Liver (tissue), 9 donors: ENCODE results near the gene TMEM128. TPM values are rescaled to one million over a fixed set of nuclear protein-coding genes. Genes with fewer than 3 reads are reported as not detected.

Source experiments
- DNase-seq: peaks from one replicate; pipeline ENCODE4 v3.0.0-alpha.2; 2017; ENCODE audit warnings: low spot score
- H3K27ac ChIP-seq, 2 donors: one replicate each; pipeline ENCODE4 v1.7.0; 2013; ENCODE audit warnings: inconsistent platforms in 2 of 2, low read length in 2 of 2, control low read depth in 1 of 2, low read depth in 1 of 2, mild to moderate bottlenecking in 1 of 2
- H3K27me3 ChIP-seq, 4 donors: one replicate each; pipeline versions ENCODE4 v1.6.1 to v1.7.0; 2013; ENCODE audit warnings: low read length in 3 of 4, inconsistent platforms in 1 of 4, mild to moderate bottlenecking in 1 of 4, moderate library complexity in 1 of 4; ENCODE audit not compliant: control insufficient read depth in 4 of 4, insufficient read depth in 4 of 4
- H3K36me3 ChIP-seq, 4 donors: one replicate each; pipeline versions ENCODE4 v1.6.1 to v1.7.0; 2013; ENCODE audit warnings: low read length in 3 of 4, mild to moderate bottlenecking in 3 of 4, low read depth in 1 of 4, moderate library complexity in 1 of 4; ENCODE audit not compliant: control insufficient read depth in 4 of 4, insufficient read depth in 3 of 4
- H3K4me1 ChIP-seq, 4 donors: one replicate each; pipeline versions ENCODE4 v1.6.1 to v1.7.0; 2013; ENCODE audit warnings: low read length in 3 of 4, mild to moderate bottlenecking in 3 of 4, moderate library complexity in 1 of 4; ENCODE audit not compliant: control insufficient read depth in 4 of 4, insufficient read depth in 4 of 4
- H3K4me3 ChIP-seq, 3 donors: one replicate each; pipeline versions ENCODE4 v1.6.1 to v1.7.0; 2013; ENCODE audit warnings: low read length in 3 of 3, control low read depth in 1 of 3, low read depth in 1 of 3, mild to moderate bottlenecking in 1 of 3
- H3K9ac ChIP-seq, 2 donors: one replicate each; pipeline ENCODE4 v1.7.0; 2013; ENCODE audit warnings: low read length in 2 of 2, mild to moderate bottlenecking in 2 of 2, moderate library complexity in 2 of 2, control low read depth in 1 of 2, low read depth in 1 of 2
- H3K9me3 ChIP-seq, 4 donors: one replicate each; pipeline versions ENCODE4 v1.6.1 to v1.7.0; 2013; ENCODE audit warnings: low read length in 3 of 4; ENCODE audit not compliant: control insufficient read depth in 4 of 4
- CTCF ChIP-seq: fragments of 150-350 bp; IDR thresholded peaks from 2 replicates; pipeline ENCODE4 v1.5.1; 2017; ENCODE audit warnings: improper control_type of control experiment, low read depth, low read length; ENCODE audit not compliant: missing input control
- EGR1 ChIP-seq, 2 donors: IDR thresholded peaks; 2 replicates each; pipeline ENCODE4 v1.6.1; 2016 to 2018; ENCODE audit warnings: antibody characterized with exemption in 2 of 2, low read depth in 2 of 2
- FOXA1 ChIP-seq: IDR thresholded peaks from 2 replicates; pipeline ENCODE4 v1.6.1; 2016; ENCODE audit warnings: antibody characterized with exemption
- FOXA2 ChIP-seq: IDR thresholded peaks from 2 replicates; pipeline ENCODE4 v1.6.1; 2016; ENCODE audit warnings: antibody characterized with exemption
- GABPA ChIP-seq, 2 donors: IDR thresholded peaks in 1 of 2; conservative IDR thresholded peaks in 1 of 2; 2 replicates each; pipeline ENCODE4 v1.6.1; 2016; ENCODE audit warnings: antibody characterized with exemption in 2 of 2, mild to moderate bottlenecking in 1 of 2, moderate library complexity in 1 of 2
- HNF4A ChIP-seq, 2 donors: conservative IDR thresholded peaks; 2 replicates each; pipeline ENCODE4 v1.6.1; 2016; ENCODE audit warnings: antibody characterized with exemption in 2 of 2, mild to moderate bottlenecking in 2 of 2
- HNF4G ChIP-seq: IDR thresholded peaks from 2 replicates; pipeline ENCODE4 v1.6.1; 2016; ENCODE audit warnings: antibody characterized with exemption
- JUND ChIP-seq, 2 donors: IDR thresholded peaks; 2 replicates each; pipeline ENCODE4 v1.6.1; 2016; ENCODE audit warnings: antibody characterized with exemption in 2 of 2
- MAX ChIP-seq: IDR thresholded peaks from 2 replicates; pipeline ENCODE4 v1.6.1; 2016; ENCODE audit warnings: antibody characterized with exemption
- NR2F2 ChIP-seq: IDR thresholded peaks from 2 replicates; pipeline ENCODE4 v1.6.1; 2016; ENCODE audit warnings: antibody characterized with exemption
- RAD21 ChIP-seq, 2 donors: IDR thresholded peaks; 2 replicates each; pipeline ENCODE4 v1.6.1; 2016; ENCODE audit warnings: antibody characterized with exemption in 2 of 2, mild to moderate bottlenecking in 2 of 2
- RXRA ChIP-seq, 2 donors: IDR thresholded peaks; 2 replicates each; pipeline ENCODE4 v1.6.1; 2017 to 2018; ENCODE audit warnings: antibody characterized with exemption in 2 of 2, mild to moderate bottlenecking in 1 of 2
- SP1 ChIP-seq: IDR thresholded peaks from 2 replicates; pipeline ENCODE4 v1.6.1; 2018; ENCODE audit warnings: antibody characterized with exemption, mild to moderate bottlenecking
- TAF1 ChIP-seq: conservative IDR thresholded peaks from 2 replicates; pipeline ENCODE4 v1.6.1; 2016; ENCODE audit warnings: antibody characterized with exemption, mild to moderate bottlenecking
- YY1 ChIP-seq: IDR thresholded peaks from 2 replicates; pipeline ENCODE4 v1.6.1; 2016; ENCODE audit warnings: antibody characterized with exemption, mild to moderate bottlenecking
- WGBS: extraction: QIAGEN DNeasy Blood & Tissue Kit; methylation state at CpG from one replicate; pipeline ENCODE4 v1.1.7; 2013; 5-methylcytosine and 5-hydroxymethylcytosine counted together
- polyA plus RNA-seq, 2 donors: library from polyadenylated mRNA; stranded (reverse) in 1 of 2; unstranded in 1 of 2; fragments of 200-250 nt in 1 of 2; fragments of >200 nt in 1 of 2; fragmentation: Nextera tagmentation in 1 of 2; extraction: Ambion mirVana in 1 of 2; gene quantifications; one replicate each; pipeline versions ENCODE4 v1.2.1 to v1.2.3, GENCODE V29; 2013 to 2015
- total RNA-seq, 2 donors: library from RNA; depleted of rRNA; stranded (reverse); fragments of >200 nt; gene quantifications; one replicate each; pipeline ENCODE4 v1.2.3, GENCODE V29; 2014
- TF ChIP-seq, protein P1 (sequence below): IDR thresholded peaks from 2 replicates; pipeline ENCODE4 v1.6.1; 2016; ENCODE audit warnings: antibody characterized with exemption
- TF ChIP-seq, protein P2 (sequence below): IDR thresholded peaks from 2 replicates; pipeline ENCODE4 v1.6.1; 2016; ENCODE audit warnings: antibody characterized with exemption
- TF ChIP-seq, protein P3 (sequence below): IDR thresholded peaks from 2 replicates; pipeline ENCODE4 v1.6.1; 2016; ENCODE audit warnings: antibody characterized with exemption, mild to moderate bottlenecking
- donor health status: healthy.
- donor health status: healthy.
- donor health status: healthy.
- donor health status: healthy.
- donor health status: healthy.

The TMEM128 gene
- total and polyA plus RNA-seq, 4 donors = 7.6 to 11.3 (median 9.2) TPM

DNA sequence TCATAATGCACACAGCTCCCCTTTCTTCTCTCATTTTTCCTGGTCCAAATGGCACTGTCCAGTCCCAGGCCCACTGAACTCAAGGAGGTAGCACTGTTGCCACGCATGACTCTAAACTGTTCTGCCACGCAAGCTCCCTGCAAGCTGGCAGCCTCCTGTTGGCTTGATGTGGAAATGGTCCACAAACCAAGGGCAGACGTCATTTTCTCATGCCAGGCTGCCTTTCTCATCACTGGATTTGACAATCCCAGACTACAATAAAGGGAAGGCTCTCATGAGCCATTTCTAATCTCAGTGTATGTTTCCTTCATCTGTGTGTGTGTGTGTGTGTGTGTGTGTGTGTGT lies 43.6 kb downstream of the TMEM128 start (continued):
- TF ChIP-seq NR2F2 (no peak), HNF4A (conservative IDR thresholded peaks at IDR 0.05) (no peak), SP1 (no peak), HNF4G (no peak)
- TF ChIP-seq, protein P1, sequence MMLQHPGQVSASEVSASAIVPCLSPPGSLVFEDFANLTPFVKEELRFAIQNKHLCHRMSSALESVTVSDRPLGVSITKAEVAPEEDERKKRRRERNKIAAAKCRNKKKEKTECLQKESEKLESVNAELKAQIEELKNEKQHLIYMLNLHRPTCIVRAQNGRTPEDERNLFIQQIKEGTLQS = no peak
- TF ChIP-seq, protein P2, sequence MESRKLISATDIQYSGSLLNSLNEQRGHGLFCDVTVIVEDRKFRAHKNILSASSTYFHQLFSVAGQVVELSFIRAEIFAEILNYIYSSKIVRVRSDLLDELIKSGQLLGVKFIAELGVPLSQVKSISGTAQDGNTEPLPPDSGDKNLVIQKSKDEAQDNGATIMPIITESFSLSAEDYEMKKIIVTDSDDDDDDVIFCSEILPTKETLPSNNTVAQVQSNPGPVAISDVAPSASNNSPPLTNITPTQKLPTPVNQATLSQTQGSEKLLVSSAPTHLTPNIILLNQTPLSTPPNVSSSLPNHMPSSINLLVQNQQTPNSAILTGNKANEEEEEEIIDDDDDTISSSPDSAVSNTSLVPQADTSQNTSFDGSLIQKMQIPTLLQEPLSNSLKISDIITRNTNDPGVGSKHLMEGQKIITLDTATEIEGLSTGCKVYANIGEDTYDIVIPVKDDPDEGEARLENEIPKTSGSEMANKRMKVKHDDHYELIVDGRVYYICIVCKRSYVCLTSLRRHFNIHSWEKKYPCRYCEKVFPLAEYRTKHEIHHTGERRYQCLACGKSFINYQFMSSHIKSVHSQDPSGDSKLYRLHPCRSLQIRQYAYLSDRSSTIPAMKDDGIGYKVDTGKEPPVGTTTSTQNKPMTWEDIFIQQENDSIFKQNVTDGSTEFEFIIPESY = no peak

DNA sequence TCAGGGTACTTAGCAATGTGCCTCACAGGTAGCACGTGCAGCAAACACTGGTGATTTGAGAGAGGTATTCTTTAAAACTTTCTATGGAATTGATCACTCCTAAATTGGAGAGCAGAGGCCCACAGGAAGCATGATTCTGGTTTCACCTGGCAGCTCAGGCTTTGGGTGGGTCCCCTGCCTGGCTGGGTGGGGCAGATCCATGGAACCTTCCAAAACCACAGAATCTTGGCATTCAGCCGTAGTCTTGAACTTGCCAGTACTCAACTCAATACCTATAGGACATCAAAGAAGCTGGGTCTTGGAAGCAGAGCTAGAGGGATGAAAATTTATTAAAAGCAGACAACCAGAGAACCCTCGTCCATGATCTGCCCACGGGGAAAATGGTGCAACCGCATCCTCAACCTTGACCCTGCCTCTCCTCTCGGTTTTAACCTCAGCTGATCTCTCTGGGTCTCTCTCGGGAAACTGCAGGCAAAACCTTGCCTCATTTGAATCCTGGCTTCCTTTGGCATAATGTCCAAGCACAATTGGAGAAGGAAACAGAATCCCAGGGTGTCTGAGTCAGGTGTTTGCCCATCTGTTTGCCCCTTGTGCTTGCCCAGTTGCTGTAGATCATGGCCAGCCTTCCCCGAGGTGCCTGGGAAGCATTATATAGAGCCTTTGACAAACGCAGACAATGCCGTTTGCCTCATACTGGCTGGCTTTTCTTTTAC lies 44.2 kb downstream of the TMEM128 start:
- WGBS = 84% methylated on average over 10 of the region's 10 CpGs
- Histone ChIP-seq H3K27ac (no peak overlapping the region), H3K9ac (no peak overlapping the region), H3K4me1 (no peaks in the 10 kb centered on the region), H3K9me3 (no peaks in the 10 kb centered on the region), H3K36me3 (no peaks in the 10 kb centered on the region), H3K27me3 (peaks cover 0 to 3% (median 0%) of the 10 kb centered on the region in 4 donors), H3K4me3 (no peak overlapping the region)
- TF ChIP-seq, protein P1 = no peak
- TF ChIP-seq JUND (IDR thresholded peaks at IDR 0.05) = no peak
- DNase-seq = no peak

DNA sequence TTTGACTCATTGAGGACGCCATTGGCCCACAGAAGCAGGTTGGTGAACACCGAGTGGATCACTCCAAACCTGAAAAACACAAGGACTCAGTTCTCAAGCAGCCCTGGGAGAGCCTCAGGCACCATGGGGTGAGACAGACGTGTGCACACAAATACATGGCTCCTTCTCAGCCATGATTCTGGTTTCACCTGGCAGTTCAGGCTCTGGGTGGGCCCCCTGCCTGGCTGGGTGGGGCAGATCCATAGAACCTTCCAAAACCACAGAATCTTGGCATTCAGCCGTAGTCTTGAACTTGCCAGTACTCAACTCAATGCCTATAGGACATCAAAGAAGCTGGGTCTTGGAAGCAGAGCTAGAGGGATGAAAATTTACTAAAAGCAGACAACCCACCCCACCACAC lies 45.5 kb downstream of the TMEM128 start:
- Histone ChIP-seq H3K27me3 (peaks cover 0 to 3% (median 0%) of the 10 kb centered on the region in 4 donors), H3K4me3 (no peak overlapping the region), H3K36me3 (no peaks in the 10 kb centered on the region), H3K9ac (no peak overlapping the region), H3K4me1 (no peaks in the 10 kb centered on the region), H3K27ac (no peak overlapping the region), H3K9me3 (no peaks in the 10 kb centered on the region)
- no peak for DNase-seq
- WGBS = 78% methylated on average over 4 of the region's 4 CpGs
- no peak for TF ChIP-seq MAX
- no peak for TF ChIP-seq HNF4G
- TF ChIP-seq FOXA1 = no peak
- TF ChIP-seq, protein P1 = no peak
- TF ChIP-seq, protein P2 = no peak
- TF ChIP-seq RAD21 (IDR thresholded peaks at IDR 0.05) = no peak
- TF ChIP-seq SP1 = no peak
- TF ChIP-seq NR2F2 = no peak
- TF ChIP-seq JUND (IDR thresholded peaks at IDR 0.05) = no peak
- no peak for TF ChIP-seq FOXA2
- TF ChIP-seq YY1 = no peak
- TF ChIP-seq, protein P3, sequence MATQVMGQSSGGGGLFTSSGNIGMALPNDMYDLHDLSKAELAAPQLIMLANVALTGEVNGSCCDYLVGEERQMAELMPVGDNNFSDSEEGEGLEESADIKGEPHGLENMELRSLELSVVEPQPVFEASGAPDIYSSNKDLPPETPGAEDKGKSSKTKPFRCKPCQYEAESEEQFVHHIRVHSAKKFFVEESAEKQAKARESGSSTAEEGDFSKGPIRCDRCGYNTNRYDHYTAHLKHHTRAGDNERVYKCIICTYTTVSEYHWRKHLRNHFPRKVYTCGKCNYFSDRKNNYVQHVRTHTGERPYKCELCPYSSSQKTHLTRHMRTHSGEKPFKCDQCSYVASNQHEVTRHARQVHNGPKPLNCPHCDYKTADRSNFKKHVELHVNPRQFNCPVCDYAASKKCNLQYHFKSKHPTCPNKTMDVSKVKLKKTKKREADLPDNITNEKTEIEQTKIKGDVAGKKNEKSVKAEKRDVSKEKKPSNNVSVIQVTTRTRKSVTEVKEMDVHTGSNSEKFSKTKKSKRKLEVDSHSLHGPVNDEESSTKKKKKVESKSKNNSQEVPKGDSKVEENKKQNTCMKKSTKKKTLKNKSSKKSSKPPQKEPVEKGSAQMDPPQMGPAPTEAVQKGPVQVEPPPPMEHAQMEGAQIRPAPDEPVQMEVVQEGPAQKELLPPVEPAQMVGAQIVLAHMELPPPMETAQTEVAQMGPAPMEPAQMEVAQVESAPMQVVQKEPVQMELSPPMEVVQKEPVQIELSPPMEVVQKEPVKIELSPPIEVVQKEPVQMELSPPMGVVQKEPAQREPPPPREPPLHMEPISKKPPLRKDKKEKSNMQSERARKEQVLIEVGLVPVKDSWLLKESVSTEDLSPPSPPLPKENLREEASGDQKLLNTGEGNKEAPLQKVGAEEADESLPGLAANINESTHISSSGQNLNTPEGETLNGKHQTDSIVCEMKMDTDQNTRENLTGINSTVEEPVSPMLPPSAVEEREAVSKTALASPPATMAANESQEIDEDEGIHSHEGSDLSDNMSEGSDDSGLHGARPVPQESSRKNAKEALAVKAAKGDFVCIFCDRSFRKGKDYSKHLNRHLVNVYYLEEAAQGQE = no peak
- TF ChIP-seq EGR1 (IDR thresholded peaks at IDR 0.05; ENCODE audit: low read depth in 2 of 2) = no peak
- TF ChIP-seq GABPA (IDR thresholded peaks at IDR 0.05 in 1 of 2, conservative IDR thresholded peaks at IDR 0.05 in 1 of 2) = no peak
- TF ChIP-seq HNF4A (conservative IDR thresholded peaks at IDR 0.05) = no peak
- no peak for TF ChIP-seq CTCF
- no peak for TF ChIP-seq RXRA (IDR thresholded peaks at IDR 0.05)
- no peak for TF ChIP-seq TAF1
